HEK293 (cell line): ENCODE data around the gene RELCH.

Experiments used
- CTCF ChIA-PET: fragments of 350-600 bp; formaldehyde crosslinking; extraction: SDS; loops from one replicate; lab custom pipeline; 2021; ENCODE audit warnings: antibody characterized with exemption; lab: Yijun Ruan, JAX
- POLR2A ChIA-PET: fragments of 300-600 bp; formaldehyde crosslinking; extraction: SDS; loops from one replicate; lab custom pipeline; 2020; ENCODE audit warnings: antibody characterized with exemption, inconsistent platforms; lab: Yijun Ruan, JAX
- H3K27ac ChIP-seq: fragments of 200-500 bp; sonication (Bioruptor generic); 2 replicates; pipeline ENCODE4 v1.5.1; 2014; ENCODE audit warnings: low read depth, low read length, control low read depth, inconsistent platforms; ENCODE audit errors: extremely low read depth
- H3K36me3 ChIP-seq, 2 experiments: fragments of 200-500 bp in 1 of 2; sonication (Bioruptor generic) in 1 of 2; 1 replicate in 1 of 2; 2 replicates in 1 of 2; pipeline ENCODE4 v1.5.1; 2014 to 2017; ENCODE audit warnings: inconsistent platforms in 2 of 2, low read length in 2 of 2; ENCODE audit not compliant: control insufficient read depth in 2 of 2, insufficient read depth in 1 of 2
- H3K4me1 ChIP-seq: fragments of 200-500 bp; sonication (Bioruptor generic); 2 replicates; pipeline ENCODE4 v1.5.1; 2014; ENCODE audit warnings: mild to moderate bottlenecking, low read length, inconsistent platforms; ENCODE audit not compliant: control insufficient read depth, insufficient read depth
- H3K4me3 ChIP-seq: 2 replicates; pipeline ENCODE4 v1.5.1; 2011; ENCODE audit warnings: low read depth, mild to moderate bottlenecking, control low read depth, low read length, moderate library complexity
- H3K9me3 ChIP-seq: fragments of 200-500 bp; sonication (Bioruptor generic); 2 replicates; pipeline ENCODE4 v1.5.1; 2014; ENCODE audit warnings: low read depth, low read length, inconsistent platforms; ENCODE audit not compliant: control insufficient read depth, insufficient read depth
- CTCF ChIP-seq: fragments of 450-650 bp; formaldehyde crosslinking; IDR thresholded peaks from 2 replicates; pipeline ENCODE4 v1.5.1; 2016; ENCODE audit warnings: missing biosample characterization, missing genetic modification characterization
- GFI1B ChIP-seq: fragments of 450-650 bp; formaldehyde crosslinking; IDR thresholded peaks from 2 replicates; pipeline ENCODE4 v1.5.1; 2016; ENCODE audit warnings: missing biosample characterization, missing genetic modification characterization
- GLIS1 ChIP-seq: fragments of 450-650 bp; formaldehyde crosslinking; IDR thresholded peaks from 2 replicates; pipeline ENCODE4 v1.5.1; 2016; ENCODE audit warnings: missing biosample characterization, missing genetic modification characterization
- HOXD13 ChIP-seq: sonication (generic); formaldehyde crosslinking; IDR thresholded peaks from 2 replicates; pipeline ENCODE4 v1.8.0; 2022; ENCODE audit warnings: missing genetic modification reagents, borderline replicate concordance
- KLF10 ChIP-seq: fragments of 450-650 bp; IDR thresholded peaks from 2 replicates; pipeline ENCODE4 v1.5.1; 2018; ENCODE audit warnings: missing biosample characterization, mild to moderate bottlenecking, missing genetic modification characterization
- KLF17 ChIP-seq: fragments of 450-650 bp; formaldehyde crosslinking; IDR thresholded peaks from 2 replicates; pipeline ENCODE4 v1.5.1; 2016; ENCODE audit warnings: missing biosample characterization, missing genetic modification characterization
- KLF7 ChIP-seq: fragments of 450-650 bp; formaldehyde crosslinking; IDR thresholded peaks from 2 replicates; pipeline ENCODE4 v1.5.1; 2016; ENCODE audit warnings: missing biosample characterization, missing genetic modification characterization, borderline replicate concordance
- MZF1 ChIP-seq: fragments of 450-650 bp; formaldehyde crosslinking; IDR thresholded peaks from 2 replicates; pipeline ENCODE4 v1.5.1; 2017; ENCODE audit warnings: missing biosample characterization, missing genetic modification characterization, borderline replicate concordance
- TCF7L2 ChIP-seq: IDR thresholded peaks from 2 replicates; pipeline ENCODE4 v1.6.1; 2011; ENCODE audit warnings: low read depth, mild to moderate bottlenecking, inconsistent platforms, low read length, moderate library complexity, borderline replicate concordance
- TRIM28 ChIP-seq: IDR thresholded peaks from 2 replicates; pipeline ENCODE4 v1.6.1; 2011; ENCODE audit warnings: low read length, control low read depth, borderline replicate concordance
- WT1 ChIP-seq: fragments of 450-650 bp; formaldehyde crosslinking; IDR thresholded peaks from 2 replicates; pipeline ENCODE4 v1.5.1; 2016; ENCODE audit warnings: missing biosample characterization, missing genetic modification characterization
- ZBTB48 ChIP-seq: fragments of 450-650 bp; formaldehyde crosslinking; IDR thresholded peaks from 2 replicates; pipeline ENCODE4 v1.5.1; 2016; ENCODE audit warnings: missing biosample characterization, missing genetic modification characterization
- ZFP69B ChIP-seq: fragments of 450-650 bp; formaldehyde crosslinking; IDR thresholded peaks from 2 replicates; pipeline ENCODE4 v1.5.1; 2016; ENCODE audit warnings: missing biosample characterization, missing genetic modification characterization
- ZIC2 ChIP-seq: fragments of 450-650 bp; formaldehyde crosslinking; IDR thresholded peaks from 2 replicates; pipeline ENCODE4 v1.5.1; 2016; ENCODE audit warnings: missing biosample characterization, missing genetic modification characterization
- ZNF138 ChIP-seq: fragments of 450-650 bp; formaldehyde crosslinking; IDR thresholded peaks from 2 replicates; pipeline ENCODE4 v1.5.1; 2016; ENCODE audit warnings: missing biosample characterization, missing genetic modification characterization, borderline replicate concordance
- ZNF155 ChIP-seq: fragments of 450-650 bp; formaldehyde crosslinking; IDR thresholded peaks from 2 replicates; pipeline ENCODE4 v1.5.1; 2016; ENCODE audit warnings: missing biosample characterization, missing genetic modification characterization
- ZNF221 ChIP-seq: fragments of 450-650 bp; formaldehyde crosslinking; IDR thresholded peaks from 2 replicates; pipeline ENCODE4 v1.5.1; 2017; ENCODE audit warnings: missing biosample characterization, missing genetic modification characterization, borderline replicate concordance
- ZNF223 ChIP-seq: fragments of 450-650 bp; formaldehyde crosslinking; IDR thresholded peaks from 2 replicates; pipeline ENCODE4 v1.5.1; 2016; ENCODE audit warnings: missing biosample characterization, missing genetic modification characterization
- ZNF266 ChIP-seq: fragments of 450-650 bp; formaldehyde crosslinking; IDR thresholded peaks from 2 replicates; pipeline ENCODE4 v1.5.1; 2016; ENCODE audit warnings: missing biosample characterization, missing genetic modification characterization, low read depth
- ZNF37A ChIP-seq: fragments of 450-650 bp; IDR thresholded peaks from 2 replicates; pipeline ENCODE4 v1.5.1; 2018; ENCODE audit warnings: missing biosample characterization, missing genetic modification characterization
- ZNF571 ChIP-seq: fragments of 450-650 bp; formaldehyde crosslinking; IDR thresholded peaks from 2 replicates; pipeline ENCODE4 v1.5.0; 2017; ENCODE audit warnings: missing biosample characterization, missing genetic modification characterization
- ZNF580 ChIP-seq: fragments of 450-650 bp; formaldehyde crosslinking; IDR thresholded peaks from 2 replicates; pipeline ENCODE4 v1.5.1; 2016; ENCODE audit warnings: missing biosample characterization, missing genetic modification characterization
- ZNF629 ChIP-seq: fragments of 450-650 bp; formaldehyde crosslinking; IDR thresholded peaks from 2 replicates; pipeline ENCODE4 v1.5.1; 2017; ENCODE audit warnings: missing biosample characterization, missing genetic modification characterization
- ZNF658 ChIP-seq: fragments of 450-650 bp; formaldehyde crosslinking; IDR thresholded peaks from 2 replicates; pipeline ENCODE4; 2016; ENCODE audit warnings: missing biosample characterization, missing genetic modification characterization
- ZNF660 ChIP-seq: fragments of 450-650 bp; IDR thresholded peaks from 2 replicates; pipeline ENCODE4 v1.5.1; 2018; ENCODE audit warnings: missing biosample characterization, mild to moderate bottlenecking, missing genetic modification characterization
- ZNF747 ChIP-seq: fragments of 450-650 bp; formaldehyde crosslinking; IDR thresholded peaks from 2 replicates; pipeline ENCODE4 v1.5.1; 2016; ENCODE audit warnings: missing biosample characterization, missing genetic modification characterization
- ZNF843 ChIP-seq: fragments of 450-650 bp; formaldehyde crosslinking; IDR thresholded peaks from 2 replicates; pipeline ENCODE4 v1.5.1; 2016; ENCODE audit warnings: missing biosample characterization, missing genetic modification characterization
- ZSCAN18 ChIP-seq: fragments of 450-650 bp; formaldehyde crosslinking; IDR thresholded peaks from 2 replicates; pipeline ENCODE4 v1.5.1; 2016; ENCODE audit warnings: missing biosample characterization, missing genetic modification characterization
- ZSCAN4 ChIP-seq: fragments of 450-650 bp; formaldehyde crosslinking; IDR thresholded peaks from 2 replicates; pipeline ENCODE4 v1.5.1; 2017; ENCODE audit warnings: missing biosample characterization, missing genetic modification characterization
- ZSCAN5A ChIP-seq: fragments of 450-650 bp; formaldehyde crosslinking; IDR thresholded peaks from 2 replicates; pipeline ENCODE4 v1.5.1; 2016; ENCODE audit warnings: missing biosample characterization, missing genetic modification characterization
- ZXDB ChIP-seq: fragments of 450-650 bp; formaldehyde crosslinking; IDR thresholded peaks from 2 replicates; pipeline ENCODE4 v1.5.1; 2016; ENCODE audit warnings: missing biosample characterization, missing genetic modification characterization

RELCH gene

GRCh38 chr18:62328586-62329525, 141.8 kb downstream of the RELCH start:
- H3K36me3 ChIP-seq, result no peaks in the 10 kb centered on the region
- no peak overlapping the region for H3K4me3 ChIP-seq
- peaks cover 41% of the 10 kb centered on the region for H3K4me1 ChIP-seq
- ChIA-PET POLR2A (interaction anchor here (1.0 kb wide), 1 partner anchor 12 kb away, joined by 4 read pairs; no protein-coding TSS in a partner anchor), CTCF (interaction anchor here (1.2 to 2.9 kb wide), 2 partner anchors 93 to 97 kb away, joined by 5 to 9 read pairs; no protein-coding TSS in a partner anchor)
- H3K9me3 ChIP-seq, result no peaks in the 10 kb centered on the region
- H3K27ac ChIP-seq, result peak overlapping the region; percentile 60; the same call in 1 of the 2 replicates
- TF ChIP-seq KLF7 (peak; percentile 29; the same call in 1 of the 2 replicates), ZNF571 (tag by site-specific recombination) (no peak), TCF7L2 (peak; percentile 65), WT1 (tag by site-specific recombination) (peak; percentile 87), ZFP69B (tag by site-specific recombination) (no peak), ZNF37A (tag by site-specific recombination) (no peak), ZSCAN5A (no peak), ZSCAN18 (tag by site-specific recombination) (no peak), ZNF747 (no peak), ZXDB (tag by site-specific recombination) (peak; percentile 9), ZNF629 (tag by site-specific recombination) (no peak), KLF10 (tag by site-specific recombination) (no peak), HOXD13 (CRISPR knock-in tag) (no peak), ZNF155 (tag by site-specific recombination) (no peak), ZNF843 (tag by site-specific recombination) (peak; percentile 76), TRIM28 (no peak), ZNF580 (peak; percentile 67; the same call in 1 of the 2 replicates), ZNF660 (tag by site-specific recombination) (no peak), ZNF223 (no peak), ZIC2 (peak; percentile 82), CTCF (tag by site-specific recombination) (no peak), ZNF221 (tag by site-specific recombination) (no peak), KLF17 (no peak), ZNF658 (tag by site-specific recombination) (no peak), ZSCAN4 (tag by site-specific recombination) (no peak), GLIS1 (peak; percentile 27), ZNF138 (tag by site-specific recombination) (no peak), MZF1 (peak; percentile 69; the same call in 1 of the 2 replicates), GFI1B (tag by site-specific recombination) (0 out of 2 replicates have a peak, but pooled peaks have one; percentile 41), ZNF266 (no peak), ZBTB48 (tag by site-specific recombination) (no peak)
